ENCODE measurements around the gene BAIAP2.
"Not testable (repeated sequence)": the region's sequence is repeated elsewhere in the genome, so short reads cannot be mapped to it uniquely, and the experiment has no call there.

BAIAP2 gene

GRCh38 chr17:81142301-81143199 lies 107.6 kb downstream of the BAIAP2 start:
- H3K27ac ChIP-seq: peak overlapping the region in 4 of 11 experiments; percentile 23 to 64 (median 38); a peak in 4 of 22 replicates
- H3K4me2 ChIP-seq: peak overlapping the region; percentile 65 to 97 (median 80)
- no peak overlapping the region for H3K4me3 ChIP-seq
- H3K36me3 ChIP-seq: no peaks in the 10 kb centered on the region
- TF ChIP-seq Cebpa-rat (IDR thresholded peaks at IDR 0.05): no peak
- H4K20me1 ChIP-seq: peaks cover 0 to 13% (median 0%) of the 10 kb centered on the region in 11 experiments; a peak in 4 of 22 replicates
- H3K4me1 ChIP-seq: peaks cover 41 to 75% (median 71%) of the 10 kb centered on the region in 10 experiments
- H3K9me3 ChIP-seq (replicated peaks in 1 of 11): no peaks in the 10 kb centered on the region
- peak overlapping the region in 5 of 11 experiments; percentile 5 to 44 (median 31); a peak in 5 of 22 replicates for H3K9ac ChIP-seq
- H3K27me3 ChIP-seq: no peaks in the 10 kb centered on the region

DNA sequence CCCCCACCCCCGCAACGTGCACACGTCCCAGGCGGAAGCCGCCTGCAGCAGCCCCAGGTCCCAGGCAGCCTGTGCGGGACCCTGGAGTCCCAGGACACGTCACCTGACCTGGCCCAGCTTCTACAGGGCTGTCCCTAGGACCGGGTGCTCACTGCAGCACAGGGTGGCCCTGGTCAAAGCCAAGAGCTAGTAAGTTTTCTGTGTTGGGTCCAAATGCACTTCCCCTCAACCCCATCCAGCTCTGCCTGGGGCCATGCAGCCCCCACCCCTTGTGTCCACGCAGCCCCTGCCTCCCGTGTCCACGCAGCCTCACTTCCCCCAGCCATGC lies 108.2 kb downstream of the BAIAP2 start:
- Histone ChIP-seq H3K9ac (peak overlapping the region in 5 of 11 experiments; percentile 5 to 41 (median 31); a peak in 4 of 22 replicates), H3K36me3 (no peaks in the 10 kb centered on the region), H3K27me3 (no peaks in the 10 kb centered on the region), H4K20me1 (peaks cover 0 to 12% (median 0%) of the 10 kb centered on the region in 11 experiments; a peak in 4 of 22 replicates), H3K9me3 (replicated peaks in 1 of 11) (no peaks in the 10 kb centered on the region), H3K4me3 (no peak overlapping the region), H3K27ac (peak overlapping the region in 2 of 11 experiments; percentile 23 to 35; a peak in 2 of 22 replicates), H3K4me2 (peak overlapping the region; percentile 62 to 97 (median 73); a peak in 21 of 22 replicates), H3K4me1 (peaks cover 41 to 79% (median 73%) of the 10 kb centered on the region in 10 experiments)
- no peak for TF ChIP-seq Cebpa-rat (IDR thresholded peaks at IDR 0.05)

- Histone ChIP-seq H3K4me3 (no peak overlapping the region; a peak in 1 of 20 replicates), H3K27me3 (no peaks in the 10 kb centered on the region), H3K4me2 (peak overlapping the region; percentile 40 to 97 (median 73)), H3K9me3 (replicated peaks in 1 of 11) (no peaks in the 10 kb centered on the region), H4K20me1 (peaks cover 0 to 9% (median 0%) of the 10 kb centered on the region in 11 experiments; a peak in 4 of 22 replicates), H3K4me1 (peaks cover 48 to 86% (median 80%) of the 10 kb centered on the region in 10 experiments), H3K9ac (peak overlapping the region in 7 of 11 experiments; percentile 9 to 51 (median 21); a peak in 6 of 22 replicates), H3K27ac (no peak overlapping the region), H3K36me3 (no peaks in the 10 kb centered on the region)
- no peak for TF ChIP-seq Cebpa-rat (IDR thresholded peaks at IDR 0.05)
Measured at GRCh38 chr17:81143717-81144422, 108.9 kb downstream of the BAIAP2 start.

DNA sequence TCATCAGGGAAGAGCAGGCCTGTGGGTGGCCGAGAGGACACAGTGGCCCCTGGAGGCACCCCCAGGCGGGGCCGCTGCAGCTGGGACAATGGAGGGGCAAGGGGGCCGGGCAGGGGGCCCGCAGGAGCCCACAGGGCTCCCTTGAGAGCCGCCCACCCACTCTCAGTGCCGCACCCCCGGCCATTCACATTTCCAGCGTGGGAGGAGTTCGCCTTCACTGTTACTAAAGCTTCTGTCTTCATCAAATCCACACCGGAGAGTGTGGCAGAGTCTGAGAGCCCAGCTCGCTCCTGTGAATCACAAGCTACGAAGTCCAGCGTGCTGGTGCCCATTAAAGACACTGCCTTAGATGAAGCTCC lies 109.5 kb downstream of the BAIAP2 start:
- no peaks in the 10 kb centered on the region for H3K9me3 ChIP-seq (replicated peaks in 1 of 11)
- no peak overlapping the region; a peak in 1 of 20 replicates for H3K4me3 ChIP-seq
- no peaks in the 10 kb centered on the region for H3K36me3 ChIP-seq
- peak overlapping the region; percentile 40 to 97 (median 73); a peak in 21 of 22 replicates for H3K4me2 ChIP-seq
- peak overlapping the region in 8 of 11 experiments; percentile 9 to 51 (median 20); a peak in 8 of 22 replicates for H3K9ac ChIP-seq
- H3K27me3 ChIP-seq: no peaks in the 10 kb centered on the region
- peak overlapping the region in 2 of 11 experiments; percentile 8 to 13; a peak in 2 of 22 replicates for H3K27ac ChIP-seq
- TF ChIP-seq Cebpa-rat (IDR thresholded peaks at IDR 0.05): no peak
- peaks cover 53 to 88% (median 83%) of the 10 kb centered on the region in 10 experiments for H3K4me1 ChIP-seq
- peaks cover 0 to 4% (median 0%) of the 10 kb centered on the region in 11 experiments; a peak in 4 of 22 replicates for H4K20me1 ChIP-seq

- H3K4me3 ChIP-seq; H3K9me3 ChIP-seq (replicated peaks in 1 of 11); H3K27ac ChIP-seq; H3K9ac ChIP-seq; H4K20me1 ChIP-seq; H3K27me3 ChIP-seq; H3K36me3 ChIP-seq: not testable (repeated sequence)
- Histone ChIP-seq H3K4me2 (peak overlapping the region in 9 of 11 experiments; percentile 10 to 94 (median 39); a peak in 9 of 22 replicates), H3K4me1 (peaks cover 70 to 89% (median 83%) of the 10 kb centered on the region in 10 experiments)
Measured at GRCh38 chr17:81146208-81146607, 111.3 kb downstream of the BAIAP2 start.

DNA sequence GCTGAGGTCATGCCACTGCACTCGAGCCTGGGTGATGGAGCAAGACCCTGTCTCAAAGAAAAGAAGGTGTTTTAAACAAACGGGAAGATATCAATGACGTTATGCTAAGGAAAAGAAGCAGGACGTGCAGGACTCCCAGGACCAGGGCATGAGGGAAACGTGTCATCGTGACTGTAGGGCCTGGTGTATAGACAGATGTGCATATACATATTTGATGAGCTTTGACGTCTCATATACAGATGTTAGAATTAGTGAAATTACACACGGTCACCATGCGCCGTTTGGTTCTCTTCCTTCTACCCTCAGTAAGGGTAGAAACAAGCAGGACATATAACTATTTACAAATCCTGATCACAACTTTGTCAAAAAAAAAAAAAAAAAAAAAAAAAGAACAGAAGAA lies 112.8 kb downstream of the BAIAP2 start:
- no peak overlapping the region for H3K9ac ChIP-seq
- peaks cover 0 to 7% (median 0%) of the 10 kb centered on the region in 11 experiments; a peak in 1 of 22 replicates for H3K27me3 ChIP-seq
- no peak overlapping the region for H3K27ac ChIP-seq
- peaks cover 77 to 89% (median 83%) of the 10 kb centered on the region in 10 experiments for H3K4me1 ChIP-seq
- no peaks in the 10 kb centered on the region for H3K36me3 ChIP-seq
- H3K4me2 ChIP-seq: 0 out of 22 replicates have a peak overlapping the region, but pooled peaks of 1 of the 11 experiments have one; percentile 82
- H4K20me1 ChIP-seq: no peaks in the 10 kb centered on the region
- no peak for TF ChIP-seq Cebpa-rat (IDR thresholded peaks at IDR 0.05)
- H3K4me3 ChIP-seq: no peak overlapping the region
- no peaks in the 10 kb centered on the region for H3K9me3 ChIP-seq (replicated peaks in 1 of 11)

DNA sequence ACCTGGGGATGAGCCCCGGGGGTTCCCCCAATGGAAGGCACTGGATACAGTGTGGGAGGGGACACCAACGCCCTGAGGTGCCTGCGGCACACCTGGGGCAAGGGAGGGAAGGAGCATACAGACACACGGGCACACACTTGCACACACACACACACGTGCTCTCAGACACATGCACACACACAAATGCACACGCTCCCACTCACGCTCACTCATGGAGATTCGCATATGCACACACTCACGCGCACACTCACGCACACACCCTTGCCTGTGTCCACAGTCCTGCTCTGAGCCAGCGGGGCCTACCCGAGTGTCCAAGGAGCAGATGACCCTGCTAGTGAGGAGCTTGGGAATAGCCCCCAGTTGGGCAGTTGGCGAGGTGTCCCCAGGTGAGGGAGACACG lies 113.6 kb downstream of the BAIAP2 start:
- H3K4me1 ChIP-seq: peaks cover 77 to 88% (median 83%) of the 10 kb centered on the region in 10 experiments
- TF ChIP-seq Cebpa-rat (IDR thresholded peaks at IDR 0.05): no peak
- H3K4me2 ChIP-seq: peak overlapping the region; percentile 73 to 97 (median 87)
- no peak overlapping the region for H3K9ac ChIP-seq
- peaks cover 0 to 7% (median 0%) of the 10 kb centered on the region in 11 experiments; a peak in 1 of 22 replicates for H3K27me3 ChIP-seq
- no peaks in the 10 kb centered on the region for H3K36me3 ChIP-seq
- no peaks in the 10 kb centered on the region for H4K20me1 ChIP-seq
- no peaks in the 10 kb centered on the region for H3K9me3 ChIP-seq (replicated peaks in 1 of 11)
- no peak overlapping the region for H3K4me3 ChIP-seq
- H3K27ac ChIP-seq: peak overlapping the region in 3 of 11 experiments; percentile 46 to 77 (median 53); a peak in 4 of 22 replicates

GRCh38 chr17:81148986-81149533 lies 114.1 kb downstream of the BAIAP2 start:
- Histone ChIP-seq H3K4me1 (peaks cover 77 to 88% (median 83%) of the 10 kb centered on the region in 10 experiments), H3K9ac (peak overlapping the region in 7 of 11 experiments; percentile 4 to 71 (median 48); a peak in 7 of 22 replicates), H3K27me3 (peaks cover 0 to 7% (median 0%) of the 10 kb centered on the region in 11 experiments; a peak in 1 of 22 replicates), H3K4me3 (no peak overlapping the region), H3K9me3 (replicated peaks in 1 of 11) (no peaks in the 10 kb centered on the region), H4K20me1 (no peaks in the 10 kb centered on the region), H3K27ac (peak overlapping the region in 8 of 11 experiments; percentile 50 to 82 (median 71); a peak in 13 of 22 replicates), H3K4me2 (peak overlapping the region; percentile 73 to 97 (median 87)), H3K36me3 (no peaks in the 10 kb centered on the region)
- TF ChIP-seq Cebpa-rat (IDR thresholded peaks at IDR 0.05): no peak
